OCI-LY7 (cell line): ENCODE measurements around the gene FAM81A. TPM values are rescaled to one million over a fixed set of nuclear protein-coding genes. Genes with fewer than 3 reads are reported as not detected.

Experiments
- BruUV-seq: library from RNA; stranded (reverse); fragments of 400-500 nt; replicated peaks from 2 replicates; lab custom pipeline; 2021; lab: Mats Ljungman, UMichigan
- CTCF ChIA-PET: fragments of 300-600 bp; sonication (Branson Sonifier 250); formaldehyde crosslinking; loops from one replicate; lab custom pipeline; 2022; ENCODE audit warnings: antibody characterized with exemption; ENCODE audit not compliant: unreplicated experiment; lab: Charles Lee
- POLR2A ChIA-PET: fragments of 300-600 bp; sonication (Branson Sonifier 250); formaldehyde crosslinking; loops from one replicate; lab custom pipeline; 2022; ENCODE audit warnings: antibody characterized with exemption; lab: Charles Lee
- DNase-seq: peaks from one replicate; pipeline ENCODE4 v3.0.0-alpha.2; 2015; ENCODE audit warnings: low spot score
- H2AFZ ChIP-seq: fragments of 200-600 bp; sonication (generic), shearing (Covaris generic); 2 replicates; pipeline ENCODE4 v1.6.1; 2014; ENCODE audit warnings: mild to moderate bottlenecking, antibody characterized with exemption, low read length, moderate library complexity
- H3K27ac ChIP-seq: fragments of 200-600 bp; sonication (generic); 2 replicates; pipeline ENCODE4 v1.5.1; 2014; ENCODE audit warnings: mixed run types, low read depth, mild to moderate bottlenecking, moderate library complexity, low read length, inconsistent platforms; ENCODE audit not compliant: poor library complexity, severe bottlenecking
- H3K36me3 ChIP-seq: fragments of 200-600 bp; sonication (generic); 2 replicates; pipeline ENCODE4 v1.6.1; 2014; ENCODE audit warnings: mild to moderate bottlenecking, antibody characterized with exemption, low read length, moderate library complexity, mixed read lengths; ENCODE audit not compliant: insufficient read depth
- H3K4me1 ChIP-seq: fragments of 200-600 bp; sonication (generic); 2 replicates; pipeline ENCODE4 v1.5.1; 2014; ENCODE audit warnings: mild to moderate bottlenecking, low read length; ENCODE audit not compliant: insufficient read depth, poor library complexity, severe bottlenecking
- H3K4me2 ChIP-seq: fragments of 200-600 bp; sonication (generic); 2 replicates; pipeline ENCODE4 v1.6.1; 2014; ENCODE audit warnings: mild to moderate bottlenecking, low read length
- H3K4me3 ChIP-seq: fragments of 200-600 bp; sonication (generic); 2 replicates; pipeline ENCODE4 v1.5.1; 2014; ENCODE audit warnings: mild to moderate bottlenecking, low read depth, low read length; ENCODE audit not compliant: poor library complexity, severe bottlenecking
- H3K79me2 ChIP-seq: fragments of 200-600 bp; sonication (generic); 2 replicates; pipeline ENCODE4 v1.6.1; 2016; ENCODE audit warnings: low read depth, mild to moderate bottlenecking, low read length, moderate library complexity, mixed read lengths; ENCODE audit not compliant: insufficient read depth
- H3K9me2 ChIP-seq: fragments of 200-600 bp; sonication (generic); 2 replicates; pipeline ENCODE4 v1.6.1; 2016; ENCODE audit warnings: mild to moderate bottlenecking, low read length, mixed read lengths; ENCODE audit not compliant: insufficient read depth
- H3K9me3 ChIP-seq: fragments of 200-600 bp; sonication (generic); 2 replicates; pipeline ENCODE4 v1.6.1; 2014; ENCODE audit warnings: mild to moderate bottlenecking, mixed run types, low read length, mixed read lengths
- H4K20me1 ChIP-seq: fragments of 200-600 bp; sonication (generic); 2 replicates; pipeline ENCODE4 v1.6.1; 2014; ENCODE audit warnings: mild to moderate bottlenecking, antibody characterized with exemption, low read length, moderate library complexity, mixed read lengths; ENCODE audit not compliant: insufficient read depth
- CTCF ChIP-seq: fragments of 200-600 bp; sonication (generic); conservative IDR thresholded peaks from 2 replicates; pipeline ENCODE4 v1.5.1; 2014; ENCODE audit warnings: mild to moderate bottlenecking, antibody characterized with exemption, low read length, moderate library complexity, mixed read lengths
- EZH2phosphoT487 ChIP-seq: fragments of 200-600 bp; sonication (generic); IDR thresholded peaks from 2 replicates; pipeline ENCODE4 v1.6.1; 2018; ENCODE audit warnings: low read depth, borderline replicate concordance, mild to moderate bottlenecking, mixed run types, antibody characterized with exemption, low read length, moderate library complexity, mixed read lengths
- intact Hi-C: fragments of 100-400 bp; cut with micrococcal nuclease; formaldehyde crosslinking; loops from one replicate; pipeline ENCODE4 v1.10.0; 2022; ENCODE audit not compliant: unreplicated experiment
- total RNA-seq, 2 experiments: library from RNA; depleted of rRNA in 1 of 2; stranded (reverse); fragments of >200 nt in 1 of 2; shearing (Covaris generic) in 1 of 2; gene quantifications; 2 replicates each; pipeline ENCODE4 v1.2.3, GENCODE V29; 2014 to 2022

The FAM81A gene
- total RNA-seq, 2 experiments from 2014 or later = 11.6 to 37.4 TPM

GRCh38 chr15:59396679-59397078 lies 41.3 kb upstream of the FAM81A start:
- CTCF ChIA-PET = interaction anchor here (1.0 kb wide), 1 partner anchor 11 kb away, joined by 3 read pairs; no protein-coding TSS in a partner anchor
- H4K20me1 ChIP-seq = no peaks in the 10 kb centered on the region

GRCh38 chr15:59398220-59398619 lies 39.8 kb upstream of the FAM81A start:
- Histone ChIP-seq H3K4me2 (peak overlapping the region; percentile 23), H3K36me3 (no peaks in the 10 kb centered on the region), H3K4me1 (peaks cover 93% of the 10 kb centered on the region), H3K9me2 (no peaks in the 10 kb centered on the region), H3K27ac (peak overlapping the region; percentile 81), H3K79me2 (no peaks in the 10 kb centered on the region), H3K4me3 (no peak overlapping the region), H4K20me1 (no peaks in the 10 kb centered on the region), H2AFZ (no peak overlapping the region), H3K9me3 (no peaks in the 10 kb centered on the region)
- intact Hi-C loops = loop anchor here (2.0 to 5.0 kb wide), 3 partner anchors 21 to 421 kb away; no protein-coding TSS in a partner anchor
- DNase-seq = no peak
- BruUV-seq = no TSS peak
- ChIA-PET POLR2A (interaction anchor here (2.2 to 9.8 kb wide), 3 partner anchors 14 to 20 kb away, joined by 8 to 103 read pairs (median 19); no protein-coding TSS in a partner anchor), CTCF (interaction anchor here (1.0 kb wide), 1 partner anchor 15 kb away, joined by 3 read pairs; no protein-coding TSS in a partner anchor)
- no peak for TF ChIP-seq CTCF
- no peak for TF ChIP-seq EZH2phosphoT487

More at GRCh38 chr15:59396679-59397078, 41.3 kb upstream of the FAM81A start:
- H3K9me2 ChIP-seq = no peaks in the 10 kb centered on the region
- no peak overlapping the region for H3K4me3 ChIP-seq
- DNase-seq = no peak
- H2AFZ ChIP-seq = peak overlapping the region; percentile 29; the same call in 1 of the 2 replicates
- POLR2A ChIA-PET = interaction anchor here (0.6 to 9.8 kb wide), 7 partner anchors 9 to 53 kb away, joined by 3 to 103 read pairs (median 6); no protein-coding TSS in a partner anchor
- TF ChIP-seq EZH2phosphoT487 = no peak
- peak; percentile 59; the same call in 1 of the 2 replicates for TF ChIP-seq CTCF
- peak overlapping the region; percentile 45 for H3K4me2 ChIP-seq
- H3K36me3 ChIP-seq = no peaks in the 10 kb centered on the region
- no peaks in the 10 kb centered on the region for H3K9me3 ChIP-seq
- intact Hi-C loops = loop anchor here (5.0 kb wide), 2 partner anchors 149 to 419 kb away; no protein-coding TSS in a partner anchor
- H3K79me2 ChIP-seq = no peaks in the 10 kb centered on the region
- peaks cover 89% of the 10 kb centered on the region for H3K4me1 ChIP-seq
- BruUV-seq = no TSS peak
- H3K27ac ChIP-seq = no peak overlapping the region
